H1 (cell line): ENCODE measurements around the gene EWSR1. TPM values are rescaled to one million over a fixed set of nuclear protein-coding genes. Genes with fewer than 3 reads are reported as not detected.

Experiments
- CTCF ChIA-PET: fragments of 300-600 bp; sonication (Branson Sonifier 250); formaldehyde crosslinking; loops from one replicate; lab custom pipeline; 2021; ENCODE audit not compliant: partially characterized antibody; lab: Charles Lee
- POLR2A ChIA-PET: fragments of 300-600 bp; sonication (Branson Sonifier 250); formaldehyde crosslinking; loops from one replicate; lab custom pipeline; 2021; ENCODE audit warnings: inconsistent platforms; ENCODE audit not compliant: partially characterized antibody; lab: Charles Lee
- DNase-seq, 2 experiments: peaks; one replicate each; pipeline versions ENCODE4 v3.0.0 to v3.0.0-alpha.2; 2010 to 2022; ENCODE audit warnings: low spot score in 2 of 2, low read depth in 1 of 2, mixed read lengths in 1 of 2
- FAIRE-seq: peaks from 2 replicates; lab custom pipeline; 2011; peaks lifted over from hg19 to GRCh38; lab: Jason Lieb, UNC
- H2AFZ ChIP-seq: 2 replicates; pipeline ENCODE4 v1.8.1; 2012; ENCODE audit warnings: low read length, inconsistent platforms
- H2AK5ac ChIP-seq: 2 replicates; pipeline ENCODE4 v1.6.1; 2013; ENCODE audit warnings: low read depth, low read length
- H2BK120ac ChIP-seq: replicated peaks from 2 replicates; pipeline ENCODE3; 2013; ENCODE audit warnings: low read depth, low read length, inconsistent platforms
- H2BK12ac ChIP-seq: 2 replicates; pipeline ENCODE4 v1.6.1; 2013; ENCODE audit warnings: low read depth, low read length
- H2BK15ac ChIP-seq: 2 replicates; pipeline ENCODE4 v1.6.1; 2013; ENCODE audit warnings: low read length
- H2BK20ac ChIP-seq: 2 replicates; pipeline ENCODE4 v1.6.1; 2013; ENCODE audit warnings: low read length
- H2BK5ac ChIP-seq: 2 replicates; pipeline ENCODE4 v1.6.1; 2013; ENCODE audit warnings: low read depth, low read length
- H3K14ac ChIP-seq: 2 replicates; pipeline ENCODE4 v1.6.1; 2013; ENCODE audit warnings: inconsistent platforms; ENCODE audit not compliant: insufficient read length
- H3K18ac ChIP-seq: 2 replicates; pipeline ENCODE4 v1.6.1; 2013; ENCODE audit warnings: low read length; ENCODE audit errors: extremely low read depth
- H3K23ac ChIP-seq: 2 replicates; pipeline ENCODE4 v1.6.1; 2013; ENCODE audit warnings: inconsistent platforms; ENCODE audit not compliant: insufficient read length
- H3K23me2 ChIP-seq: 2 replicates; pipeline ENCODE4 v1.6.1; 2013; ENCODE audit warnings: low read depth, low read length
- H3K27ac ChIP-seq: 2 replicates; pipeline ENCODE4 v1.6.1; 2011; ENCODE audit warnings: low read depth, low read length, inconsistent platforms
- H3K27me3 ChIP-seq, 4 experiments: replicated peaks in 1 of 4; 1 replicate in 1 of 4; 2 replicates in 3 of 4; pipeline versions ENCODE4 v1.6.1 to v1.8.1; 2011 to 2013; ENCODE audit warnings: low read length in 3 of 4, mild to moderate bottlenecking in 3 of 4, inconsistent platforms in 2 of 4, mixed read lengths in 2 of 4, moderate library complexity in 1 of 4; ENCODE audit not compliant: control insufficient read depth in 3 of 4, insufficient read depth in 3 of 4; ENCODE audit errors: extremely low read depth in 1 of 4
- H3K36me3 ChIP-seq, 4 experiments: 2 replicates each; pipeline versions ENCODE4 v1.6.1 to v1.8.1; 2011 to 2013; ENCODE audit warnings: mild to moderate bottlenecking in 4 of 4, low read length in 3 of 4, moderate library complexity in 2 of 4, control low read depth in 1 of 4, inconsistent platforms in 1 of 4; ENCODE audit not compliant: insufficient read depth in 4 of 4, control insufficient read depth in 2 of 4
- H3K4ac ChIP-seq: replicated peaks from 2 replicates; pipeline ENCODE3; 2013; ENCODE audit warnings: low read length, low read depth, mixed read lengths, inconsistent platforms; ENCODE audit not compliant: insufficient read length
- H3K4me1 ChIP-seq, 4 experiments: replicated peaks in 1 of 4; 1 replicate in 1 of 4; 2 replicates in 3 of 4; pipeline versions ENCODE4 v1.6.1 to v1.8.1; 2011 to 2013; ENCODE audit warnings: low read length in 3 of 4, inconsistent platforms in 2 of 4, mixed read lengths in 1 of 4; ENCODE audit not compliant: insufficient read depth in 4 of 4, control insufficient read depth in 3 of 4
- H3K4me2 ChIP-seq, 2 experiments: 2 replicates each; pipeline versions ENCODE4 v1.6.1 to v1.8.1; 2011 to 2013; ENCODE audit warnings: low read depth in 2 of 2, low read length in 2 of 2, control low read depth in 1 of 2, inconsistent platforms in 1 of 2, mild to moderate bottlenecking in 1 of 2; ENCODE audit not compliant: insufficient read depth in 1 of 2
- H3K4me3 ChIP-seq, 4 experiments: fragments of 200-600, 300-600 bp in 1 of 4; sonication (generic), shearing (Covaris generic), sonication (Bioruptor Twin) in 1 of 4; 2 replicates each; pipeline versions ENCODE4 v1.5.1 to v1.8.1; 2011 to 2016; ENCODE audit warnings: low read length in 4 of 4, low read depth in 3 of 4, control low read depth in 2 of 4, inconsistent platforms in 2 of 4, mild to moderate bottlenecking in 2 of 4, mixed read lengths in 1 of 4, moderate library complexity in 1 of 4; ENCODE audit not compliant: insufficient read depth in 2 of 4; ENCODE audit errors: extremely low read depth in 1 of 4
- H3K56ac ChIP-seq: replicated peaks from 2 replicates; pipeline ENCODE3; 2013; ENCODE audit warnings: low read depth, mild to moderate bottlenecking, mixed read lengths, low read length, inconsistent platforms; ENCODE audit not compliant: insufficient read length
- H3K79me1 ChIP-seq: 2 replicates; pipeline ENCODE4 v1.6.1; 2013; ENCODE audit warnings: low read depth, low read length, control low read depth
- H3K79me2 ChIP-seq, 2 experiments: 2 replicates each; pipeline versions ENCODE4 v1.6.1 to v1.8.1; 2012 to 2013; ENCODE audit warnings: low read length in 2 of 2, mild to moderate bottlenecking in 2 of 2, inconsistent platforms in 1 of 2; ENCODE audit not compliant: insufficient read depth in 2 of 2, control insufficient read depth in 1 of 2
- H3K9ac ChIP-seq, 4 experiments: replicated peaks in 1 of 4; 1 replicate in 1 of 4; 2 replicates in 3 of 4; pipeline versions ENCODE4 v1.6.1 to v1.8.1; 2011 to 2013; ENCODE audit warnings: low read depth in 3 of 4, low read length in 3 of 4, control low read depth in 2 of 4, mild to moderate bottlenecking in 2 of 4, moderate library complexity in 2 of 4, inconsistent platforms in 1 of 4; ENCODE audit errors: extremely low read depth in 1 of 4
- H3K9me3 ChIP-seq, 2 experiments: 2 replicates each; pipeline versions ENCODE4 v1.6.1 to v1.8.1; 2012 to 2013; ENCODE audit warnings: mild to moderate bottlenecking in 2 of 2, moderate library complexity in 2 of 2, control low read depth in 1 of 2, inconsistent platforms in 1 of 2, low read depth in 1 of 2, low read length in 1 of 2, mixed read lengths in 1 of 2; ENCODE audit not compliant: insufficient read depth in 2 of 2
- H4K20me1 ChIP-seq, 2 experiments: replicated peaks in 1 of 2; 2 replicates each; pipeline versions ENCODE3 to v1.8.1; 2011 to 2013; ENCODE audit warnings: inconsistent platforms in 2 of 2, low read length in 2 of 2, mild to moderate bottlenecking in 1 of 2; ENCODE audit not compliant: insufficient read depth in 2 of 2, control insufficient read depth in 1 of 2
- H4K5ac ChIP-seq: 2 replicates; pipeline ENCODE4 v1.6.1; 2013; ENCODE audit warnings: low read length, low read depth, mixed read lengths, inconsistent platforms; ENCODE audit not compliant: insufficient read length
- H4K8ac ChIP-seq: 2 replicates; pipeline ENCODE4 v1.8.0; 2013; ENCODE audit warnings: mild to moderate bottlenecking, moderate library complexity, low read length, inconsistent platforms; ENCODE audit not compliant: insufficient read depth; ENCODE audit errors: extremely low read depth
- H4K91ac ChIP-seq: replicated peaks from 2 replicates; pipeline ENCODE3; 2013; ENCODE audit warnings: low read length, mixed read lengths, inconsistent platforms; ENCODE audit not compliant: insufficient read length
- ASH2L ChIP-seq: fragments of 200-600, 300-600 bp; sonication (generic); IDR thresholded peaks from one replicate; pipeline ENCODE4 v1.7.1; 2017; ENCODE audit warnings: low read length
- CBX8 ChIP-seq: fragments of 300-800, 300-1000 bp; sonication (generic); IDR thresholded peaks from 2 replicates; pipeline ENCODE4 v1.7.1; 2016; ENCODE audit warnings: low read depth, low read length, borderline replicate concordance
- CTCF ChIP-seq, 3 experiments: IDR thresholded peaks; 1 replicate in 2 of 3; 2 replicates in 1 of 3; pipeline versions ENCODE4 v1.5.1 to v1.6.1; 2011; ENCODE audit warnings: low read length in 3 of 3, mild to moderate bottlenecking in 3 of 3, inconsistent platforms in 2 of 3, low read depth in 1 of 3, moderate library complexity in 1 of 3; ENCODE audit not compliant: insufficient read depth in 1 of 3; ENCODE audit errors: control extremely low read depth in 1 of 3
- E2F6 ChIP-seq: IDR thresholded peaks from 2 replicates; pipeline ENCODE4 v1.6.1; 2012; ENCODE audit warnings: inconsistent platforms
- EZH2 ChIP-seq: fragments of 200-600 bp; sonication (generic); IDR thresholded peaks from 2 replicates; pipeline ENCODE4 v1.7.1; 2012; ENCODE audit warnings: low read depth, mild to moderate bottlenecking, moderate library complexity, low read length, inconsistent platforms; ENCODE audit not compliant: severe bottlenecking
- GTF2F1 ChIP-seq: IDR thresholded peaks from 2 replicates; pipeline ENCODE4 v1.6.1; 2012; ENCODE audit warnings: low read depth, low read length, improper control_type of control experiment, borderline replicate concordance
- HDAC6 ChIP-seq: IDR thresholded peaks from one replicate; pipeline ENCODE4 v1.7.1; 2012; ENCODE audit warnings: low read depth, mild to moderate bottlenecking, inconsistent platforms, low read length, moderate library complexity
- KDM4A ChIP-seq: IDR thresholded peaks from one replicate; pipeline ENCODE4 v1.7.1; 2012; ENCODE audit warnings: low read depth, mild to moderate bottlenecking, moderate library complexity, low read length, inconsistent platforms; ENCODE audit not compliant: severe bottlenecking
- SIX5 ChIP-seq: IDR thresholded peaks from 2 replicates; pipeline ENCODE4 v1.6.1; 2011; ENCODE audit warnings: mild to moderate bottlenecking, low read depth, low read length
- TEAD4 ChIP-seq: IDR thresholded peaks from 2 replicates; pipeline ENCODE4 v1.6.1; 2012; ENCODE audit warnings: low read depth, low read length, inconsistent platforms, mixed read lengths
- WGBS, 2 experiments: shearing (Covaris generic) in 1 of 2; methylation state at CpG; one replicate each; pipeline versions ENCODE4 v1.1.6 to v1.1.7; 2013 to 2015; ENCODE audit warnings: low lambda C conversion rate in 2 of 2, mixed read lengths in 2 of 2, inconsistent platforms in 1 of 2, low coverage in 1 of 2, missing lambda C conversion rate in 1 of 2; ENCODE audit not compliant: insufficient replicate concordance in 2 of 2, insufficient coverage in 1 of 2, insufficient read length in 1 of 2; ENCODE audit errors: extremely low coverage in 1 of 2, missing lambda C conversion rate in 1 of 2; 5-methylcytosine and 5-hydroxymethylcytosine counted together
- polyA plus RNA-seq, 7 experiments: library from polyadenylated mRNA; depleted of rRNA in 3 of 7; stranded (reverse) in 5 of 7; unstranded in 2 of 7; fragments of >200 nt in 5 of 7; fragments of 200-250 nt in 2 of 7; gene quantifications; 1 replicate in 5 of 7; 2 replicates in 1 of 7; 4 replicates in 1 of 7; pipeline versions ENCODE4 v1.2.1 to v1.2.3, GENCODE V29; 2011 to 2013; ENCODE audit warnings: missing spikeins in 2 of 7, mixed read lengths in 2 of 7
- total RNA-seq: library from RNA; stranded (reverse); fragmentation: NEBNext Ultra II Directional; extraction: Animal tissue kit (Norgen Biotek cat#: 25700); gene quantifications from 2 replicates; pipeline ENCODE4 v1.2.1, GENCODE V29; 2021

EWSR1 gene
- total and polyA plus RNA-seq, 2 of the 8 experiments (the other 6 are each of a cell fraction or from before 2014, with no cell fraction given) = 387 to 930 TPM

- H2BK15ac ChIP-seq = no peak overlapping the region
- no peaks in the 10 kb centered on the region for H3K27me3 ChIP-seq
- H4K20me1 ChIP-seq = peaks cover 3 to 13% of the 10 kb centered on the region in 2 experiments
- no peak overlapping the region for H4K8ac ChIP-seq
- FAIRE-seq (no peak), DNase-seq (no peak)
- no peaks in the 10 kb centered on the region for H3K23me2 ChIP-seq
- no peaks in the 10 kb centered on the region for H3K79me1 ChIP-seq
- ChIA-PET POLR2A (interaction anchor here (0.8 to 1.2 kb wide), 2 partner anchors 8 to 10 kb away, joined by 3 read pairs; no protein-coding TSS in a partner anchor), CTCF (interaction anchor here (1.1 kb wide), 1 partner anchor 35 kb away, joined by 3 read pairs; no protein-coding TSS in a partner anchor)
- H3K9ac ChIP-seq = no peak overlapping the region
- no peaks in the 10 kb centered on the region; a peak in 1 of 7 replicates for H3K4me1 ChIP-seq
- H2AK5ac ChIP-seq = no peak overlapping the region
- H2BK12ac ChIP-seq = no peak overlapping the region
- no peaks in the 10 kb centered on the region for H3K9me3 ChIP-seq
- H3K4ac ChIP-seq = no peak overlapping the region
- H4K5ac ChIP-seq = no peak overlapping the region
- H3K79me2 ChIP-seq = no peaks in the 10 kb centered on the region
- peaks cover 4 to 22% (median 16%) of the 10 kb centered on the region in 4 experiments; a peak in 7 of 8 replicates for H3K36me3 ChIP-seq
- no peak overlapping the region for H2AFZ ChIP-seq
- no peak overlapping the region for H3K14ac ChIP-seq
- H3K18ac ChIP-seq = no peak overlapping the region
- H2BK120ac ChIP-seq = no peak overlapping the region
- H3K56ac ChIP-seq = no peak overlapping the region
- no peak overlapping the region for H3K27ac ChIP-seq
- H2BK20ac ChIP-seq = no peak overlapping the region
- H3K23ac ChIP-seq = no peak overlapping the region
- H3K4me2 ChIP-seq = no peak overlapping the region
- no peak overlapping the region for H3K4me3 ChIP-seq
- 85% methylated on average over 8 of the region's 8 CpGs; no CpG with 5 or more reads in 1 of the 2 experiments for WGBS, 2 experiments
- H2BK5ac ChIP-seq = no peak overlapping the region
- no peak overlapping the region for H4K91ac ChIP-seq
- TF ChIP-seq CTCF (IDR thresholded peaks at IDR 0.05; ENCODE audit: control extremely low read depth in 1 of 3, insufficient read depth in 1 of 3, low read depth in 1 of 3, low read length in 3 of 3) = no peak
- no peak for TF ChIP-seq SIX5
- TF ChIP-seq E2F6 = no peak
- no peak for TF ChIP-seq ASH2L
- TF ChIP-seq CBX8 = no peak
- TF ChIP-seq HDAC6 = no peak
- TF ChIP-seq EZH2 = no peak
- TF ChIP-seq TEAD4 = no peak
- no peak for TF ChIP-seq KDM4A
- TF ChIP-seq GTF2F1 = no peak
These were observed 64.9 kb downstream of the EWSR1 start for GRCh38 chr22:29332886-29333496.
